GM18519 (cell line): ENCODE data around the gene NASP.

Experiments used
- ATAC-seq: cut with Tn5 transposase; IDR thresholded peaks from one replicate; pipeline ENCODE4 v1.9.1; 2021; ENCODE audit warnings: mild to moderate bottlenecking, moderate library complexity; ENCODE audit not compliant: unreplicated experiment, low FRiP score

Gene NASP

DNA sequence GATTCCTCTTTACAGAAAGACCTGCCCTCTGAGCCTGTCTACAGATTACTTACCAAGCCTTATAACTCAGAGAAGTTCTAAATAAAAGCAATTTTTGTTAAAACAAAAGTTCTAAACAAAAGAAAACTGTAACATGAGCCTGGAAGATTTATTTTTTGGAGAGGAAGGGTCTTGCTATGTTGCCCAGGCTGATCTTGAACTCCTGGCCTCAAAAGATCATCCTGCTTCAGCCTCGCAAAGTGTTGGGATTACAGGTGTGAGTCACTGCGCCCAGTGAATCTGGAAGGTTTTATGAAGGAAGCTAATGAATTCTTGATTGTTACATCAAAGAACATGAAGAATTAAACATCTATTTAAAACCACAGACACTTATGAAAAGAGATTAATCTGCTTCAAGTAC lies 75.4 kb downstream of the NASP start:
- ATAC-seq, result no peak

DNA sequence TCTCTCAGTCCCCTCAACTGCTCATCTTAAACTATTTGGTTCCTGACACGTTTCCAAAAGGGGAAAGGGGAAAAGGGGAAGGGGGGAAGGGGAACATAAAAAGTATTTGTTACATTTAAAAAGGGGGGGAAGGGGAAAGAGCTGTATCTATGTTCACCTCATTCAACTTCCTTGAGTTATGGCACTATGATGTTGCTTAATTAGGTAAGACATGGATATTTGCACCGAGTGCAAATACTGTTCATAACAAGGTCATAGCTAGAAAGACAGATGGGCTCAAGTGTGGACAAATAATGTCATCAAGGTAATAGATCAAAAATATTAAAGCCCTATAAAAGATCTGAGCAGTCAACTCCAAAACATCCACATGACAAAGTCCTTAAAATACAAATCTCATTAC lies 76.5 kb downstream of the NASP start:
- no peak for ATAC-seq

DNA sequence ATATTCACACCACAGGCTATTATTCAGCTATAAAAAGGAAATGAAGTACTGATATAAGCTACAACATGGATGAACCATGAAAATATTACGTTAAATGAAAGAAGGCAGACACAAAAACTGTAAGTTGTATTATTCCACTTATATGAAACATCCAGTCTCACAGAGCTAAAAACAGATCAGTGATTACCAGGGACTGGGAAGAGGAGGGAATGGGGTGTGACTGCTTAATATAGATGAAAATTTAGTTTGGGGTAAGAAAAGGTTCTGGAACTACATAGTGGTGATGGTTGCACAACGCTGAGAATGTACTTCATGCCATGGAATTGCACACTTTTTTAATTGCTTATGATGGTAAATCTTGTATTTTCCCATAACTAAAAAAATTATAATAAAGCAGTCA lies 83.0 kb downstream of the NASP start:
- ATAC-seq, result no peak

DNA sequence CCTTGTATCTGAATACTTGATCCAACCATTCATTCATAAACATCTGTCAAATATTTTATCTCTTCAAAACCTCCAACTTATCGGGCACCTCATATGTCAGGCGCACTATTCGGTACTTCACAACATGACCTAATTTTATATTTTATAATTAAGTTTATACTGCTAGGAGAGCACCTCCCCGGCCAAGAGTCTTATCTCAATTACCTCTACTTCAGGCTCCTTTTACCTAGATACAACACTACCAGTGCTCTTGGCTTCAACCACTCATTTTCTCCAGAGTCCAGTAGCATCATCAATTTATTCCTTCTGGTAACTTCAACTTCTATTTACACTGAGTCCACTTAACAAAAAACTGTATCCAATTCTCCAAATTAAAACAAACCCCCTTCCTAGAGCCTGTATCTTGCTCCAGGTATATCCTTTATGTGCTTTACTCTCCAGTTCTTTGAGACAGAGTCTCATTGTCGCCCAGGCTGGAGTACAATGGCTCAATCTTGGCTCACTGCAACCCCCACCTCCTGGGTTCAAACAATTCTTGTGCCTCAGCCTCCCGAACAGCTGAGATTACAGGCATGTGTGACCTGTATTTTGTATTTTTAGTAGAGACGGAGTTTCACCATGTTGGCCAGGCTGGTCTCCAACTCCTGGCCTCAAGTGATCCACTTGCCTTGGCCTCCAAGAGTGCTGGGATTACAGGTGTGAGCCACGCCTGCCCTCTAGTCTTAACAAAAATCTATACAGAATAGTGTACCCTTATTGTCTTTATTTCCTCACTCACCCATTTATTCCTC lies 83.7 kb downstream of the NASP start:
- no peak for ATAC-seq
